Spleen (tissue), 7 donors: ENCODE data around the gene GON4L.

ENCODE experiments used
- POLR2A ChIP-seq, 3 donors: fragments of 450-650 bp; IDR thresholded peaks; one replicate each; pipeline ENCODE4 v1.5.1; 2017; ENCODE audit warnings: antibody characterized with exemption in 3 of 3, mild to moderate bottlenecking in 1 of 3
- POLR2AphosphoS5 ChIP-seq, 3 donors: sonication (generic); formaldehyde crosslinking; IDR thresholded peaks; one replicate each; pipeline ENCODE4 v1.5.1; 2017; ENCODE audit warnings: antibody characterized with exemption in 3 of 3
- TF ChIP-seq, protein P1 (sequence below), 11 experiments: fragments of 200-600 bp in 7 of 11; fragments of 450-650 bp in 4 of 11; sonication (generic) in 4 of 11; IDR thresholded peaks in 8 of 11; conservative IDR thresholded peaks in 3 of 11; 1 replicate in 7 of 11; 2 replicates in 4 of 11; pipeline versions ENCODE4 v1.4.0 to v1.8.0; 2016 to 2021; ENCODE audit warnings: antibody characterized with exemption in 11 of 11, inconsistent platforms in 4 of 11, mild to moderate bottlenecking in 1 of 11
- donor health status: DM: no; HTN: no; CAD: no; lungs with moderate emphysema.
- donor health status: DM: no; HTN: no; CAD: no.
- donor health status: DM: no; HTN: no; CAD: no.

DNA sequence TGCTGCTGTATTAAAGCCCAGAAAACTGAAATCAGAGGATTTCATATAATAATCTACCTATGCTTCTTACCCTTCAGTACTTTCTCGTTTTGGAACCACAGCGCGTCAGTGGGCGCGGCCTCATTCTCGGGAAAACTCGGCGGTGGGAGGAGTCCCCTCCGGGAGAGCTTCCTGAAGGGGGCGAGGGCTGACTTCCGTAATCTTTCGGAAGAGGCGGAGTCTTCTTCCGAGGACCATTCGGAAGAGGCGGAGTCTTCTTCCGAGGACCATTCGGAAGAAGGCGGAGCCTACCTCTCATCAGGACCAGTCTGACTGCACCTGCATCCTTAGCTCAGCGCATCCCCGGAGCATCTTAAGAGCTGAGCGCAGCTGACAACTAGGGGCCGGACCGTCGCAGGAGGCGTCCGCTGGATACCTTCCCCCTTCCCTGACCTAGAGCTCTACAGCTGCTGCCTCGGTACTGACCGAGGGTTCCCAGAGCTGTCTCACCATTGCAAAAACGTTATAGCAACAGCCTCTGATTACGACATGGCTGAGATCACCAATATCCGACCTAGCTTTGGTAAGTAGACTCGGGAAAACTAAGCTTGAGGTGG lies 2.3 kb upstream of the GON4L start, which contains the start of gene SYT11:
- no peak for TF ChIP-seq POLR2A (IDR thresholded peaks at IDR 0.05)
- TF ChIP-seq, protein P1, sequence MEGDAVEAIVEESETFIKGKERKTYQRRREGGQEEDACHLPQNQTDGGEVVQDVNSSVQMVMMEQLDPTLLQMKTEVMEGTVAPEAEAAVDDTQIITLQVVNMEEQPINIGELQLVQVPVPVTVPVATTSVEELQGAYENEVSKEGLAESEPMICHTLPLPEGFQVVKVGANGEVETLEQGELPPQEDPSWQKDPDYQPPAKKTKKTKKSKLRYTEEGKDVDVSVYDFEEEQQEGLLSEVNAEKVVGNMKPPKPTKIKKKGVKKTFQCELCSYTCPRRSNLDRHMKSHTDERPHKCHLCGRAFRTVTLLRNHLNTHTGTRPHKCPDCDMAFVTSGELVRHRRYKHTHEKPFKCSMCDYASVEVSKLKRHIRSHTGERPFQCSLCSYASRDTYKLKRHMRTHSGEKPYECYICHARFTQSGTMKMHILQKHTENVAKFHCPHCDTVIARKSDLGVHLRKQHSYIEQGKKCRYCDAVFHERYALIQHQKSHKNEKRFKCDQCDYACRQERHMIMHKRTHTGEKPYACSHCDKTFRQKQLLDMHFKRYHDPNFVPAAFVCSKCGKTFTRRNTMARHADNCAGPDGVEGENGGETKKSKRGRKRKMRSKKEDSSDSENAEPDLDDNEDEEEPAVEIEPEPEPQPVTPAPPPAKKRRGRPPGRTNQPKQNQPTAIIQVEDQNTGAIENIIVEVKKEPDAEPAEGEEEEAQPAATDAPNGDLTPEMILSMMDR (IDR thresholded peaks at IDR 0.05 in 8 of 11, conservative IDR thresholded peaks at IDR 0.05 in 3 of 11): peak in 5 of 11 experiments; percentile 13 to 57 (median 20)
- peak; percentile 33 to 70 (median 69) for TF ChIP-seq POLR2AphosphoS5 (IDR thresholded peaks at IDR 0.05)
